Posterior cingulate gyrus (tissue), 11 donors: ENCODE measurements around the gene C1orf56.

Experiments
- DNase-seq, 10 donors: peaks; one replicate each; pipeline versions ENCODE4 v3.0.0 to v3.0.0-alpha.2; 2020 to 2021; ENCODE audit warnings: mixed read lengths in 3 of 10
- intact Hi-C: fragments of 100-400 bp; cut with DNase I; formaldehyde crosslinking; loops from one replicate; pipeline ENCODE4 v1.15.1; 2023

Gene C1orf56

GRCh38 chr1:151047591-151047924 is at the start of gene C1orf56:
C1orf56 (plus strand) TSS chr1:151047751; CDS start chr1:151047848, 97 bp downstream.
- peak; percentile 47 to 95 (median 72) for DNase-seq
- intact Hi-C loops: loop anchor here (5.0 kb wide), 2 partner anchors 40 to 120 kb away; partner anchors contain the start of genes MINDY1, PRUNE1 and SETDB1

DNA sequence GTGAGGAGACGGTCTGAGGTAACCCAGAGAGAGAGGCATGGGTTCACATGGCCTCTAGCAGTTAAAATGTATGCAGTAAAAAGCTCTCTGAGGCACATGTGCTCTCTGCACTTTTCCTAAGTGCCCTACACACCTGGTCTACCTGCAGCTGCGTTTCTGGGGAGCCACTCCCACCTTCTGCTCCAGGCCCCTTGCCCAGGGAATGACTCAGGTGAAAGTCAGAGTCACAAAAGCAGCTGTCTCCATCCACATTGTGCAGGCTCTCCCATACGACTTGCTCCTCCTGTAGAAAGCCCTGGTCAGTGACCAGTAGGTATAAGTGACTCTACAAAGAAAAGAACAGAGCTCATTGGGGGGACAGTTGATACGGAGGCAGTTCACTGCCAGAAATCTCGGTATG is 49.6 kb upstream of the C1orf56 start:
- intact Hi-C loops: loop anchor here (5.0 kb wide), 1 partner anchor 71 kb away; the partner anchor contains the start of gene SETDB1
- no peak for DNase-seq

DNA sequence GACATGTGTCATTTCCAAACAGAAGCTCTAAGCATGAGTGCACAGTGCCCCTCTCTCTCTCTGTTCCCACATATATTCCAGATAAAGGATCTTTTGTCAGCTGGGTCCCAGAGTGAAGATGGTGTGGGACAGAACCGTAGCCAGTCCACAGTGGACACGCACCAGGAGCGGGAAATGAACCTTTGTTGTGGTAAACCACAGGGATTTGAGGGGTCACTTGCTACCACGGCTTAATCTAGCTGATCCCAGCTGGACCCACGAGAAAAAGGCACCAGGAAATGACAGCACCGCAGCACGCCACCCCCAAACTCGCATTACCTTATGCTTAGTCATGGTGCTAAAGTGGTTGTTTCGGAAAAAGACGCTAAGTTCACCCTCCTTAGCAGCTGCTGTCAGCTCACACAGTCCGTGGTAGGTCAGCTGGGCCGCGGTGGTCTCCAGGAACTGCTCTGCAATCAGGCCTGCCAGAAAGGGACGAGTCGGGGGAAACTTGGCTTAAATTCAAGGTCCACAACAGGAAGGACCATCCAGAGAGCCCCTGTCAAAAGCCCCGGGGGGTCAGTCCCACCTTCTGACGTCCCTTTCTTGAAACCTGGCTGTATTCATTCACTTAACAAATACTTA is 48.4 kb upstream of the C1orf56 start:
- peak in 1 of 10 donors; percentile 30 for DNase-seq
- intact Hi-C loops: loop anchor here (5.0 kb wide), 1 partner anchor 72 kb away; the partner anchor contains the start of gene SETDB1

DNA sequence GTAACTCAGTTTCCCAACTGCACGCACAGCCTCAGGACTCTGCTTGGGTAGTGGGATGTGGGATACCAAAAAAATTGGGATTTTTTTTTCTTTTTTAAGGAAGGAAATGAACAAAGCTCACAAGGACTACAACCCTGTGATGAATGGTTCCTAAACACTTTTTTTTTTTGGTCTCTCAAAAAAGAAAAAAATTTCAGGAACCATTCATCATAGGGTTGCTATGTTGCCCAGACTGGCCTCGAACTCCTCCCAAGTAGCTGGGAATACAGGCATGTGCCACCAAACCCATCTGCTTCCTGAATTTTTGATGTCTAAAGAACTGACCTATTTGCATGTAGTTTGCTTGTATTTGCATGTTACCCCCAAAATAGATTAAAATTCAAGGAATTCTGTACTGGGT is 47.6 kb upstream of the C1orf56 start:
- no peak for DNase-seq
- intact Hi-C loops: loop anchor here (5.0 kb wide), 1 partner anchor 73 kb away; the partner anchor contains the start of gene SETDB1

DNA sequence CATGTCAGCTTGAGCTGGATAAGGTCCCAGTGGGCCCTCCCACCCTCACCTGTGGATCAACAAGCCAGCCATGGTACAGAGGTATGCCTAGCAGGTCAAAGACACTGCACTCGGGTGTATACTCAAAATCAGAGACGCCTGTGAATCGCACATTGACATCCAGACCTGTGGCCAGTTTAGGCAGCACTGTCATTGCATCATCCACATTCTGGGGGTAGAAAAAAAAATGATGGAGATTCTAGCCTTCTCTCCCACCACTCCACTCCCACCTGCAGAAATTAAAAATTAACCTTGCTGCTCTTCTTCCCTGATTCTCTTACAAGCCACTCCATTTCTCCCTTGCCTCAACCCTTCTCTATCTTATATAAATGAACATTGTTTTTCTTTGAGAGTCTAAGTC is 47.1 kb upstream of the C1orf56 start:
- intact Hi-C loops: no loop called here
- DNase-seq: no peak

GRCh38 chr1:151001602-151002001 is 45.9 kb upstream of the C1orf56 start:
- intact Hi-C loops: no loop called here

DNA sequence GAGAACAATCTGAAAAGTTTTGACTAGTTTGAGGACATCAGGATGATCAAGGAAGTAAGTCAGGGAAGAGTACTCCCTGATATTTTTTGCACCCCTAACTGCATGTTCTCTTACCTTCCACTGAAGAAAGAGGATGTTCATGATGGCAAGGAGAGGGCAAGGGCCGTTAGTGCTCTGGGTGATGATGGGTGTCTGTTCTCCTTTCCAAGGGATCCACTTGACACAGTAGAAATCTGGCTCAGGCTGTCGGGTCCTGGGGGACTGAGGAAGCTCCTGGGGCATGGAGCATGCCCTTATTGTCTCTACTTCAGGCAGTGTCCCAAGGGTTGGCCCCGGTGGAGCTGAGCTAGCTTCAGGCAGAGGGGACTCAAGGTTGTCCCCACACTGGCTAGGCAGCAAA is 45.5 kb upstream of the C1orf56 start:
- DNase-seq: no peak
- intact Hi-C loops: no loop called here

More at GRCh38 chr1:151001602-151002001, 45.9 kb upstream of the C1orf56 start:
- DNase-seq: no peak

GRCh38 chr1:151002611-151003010 is 44.9 kb upstream of the C1orf56 start:
- DNase-seq: no peak
- intact Hi-C loops: no loop called here

DNA sequence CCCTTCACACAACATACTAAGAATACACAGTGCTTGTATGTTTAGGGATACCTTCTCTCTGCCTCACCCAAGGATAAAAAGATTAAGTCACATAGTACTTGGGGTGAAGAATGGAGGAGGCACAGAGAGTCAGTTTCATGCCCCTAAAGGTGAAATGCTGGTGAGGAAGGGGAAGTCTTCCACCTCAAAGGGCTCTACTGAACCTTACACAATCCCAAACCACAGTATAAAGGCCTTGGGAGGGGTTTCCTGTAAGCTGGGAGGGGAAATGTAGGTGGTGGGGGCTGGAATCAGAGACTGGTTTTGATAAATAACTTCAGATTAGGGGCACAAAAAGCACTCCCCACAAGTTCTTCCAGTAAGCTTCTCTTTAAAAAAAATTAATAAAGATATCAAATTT is 44.4 kb upstream of the C1orf56 start:
- intact Hi-C loops: no loop called here
- DNase-seq: no peak

DNA sequence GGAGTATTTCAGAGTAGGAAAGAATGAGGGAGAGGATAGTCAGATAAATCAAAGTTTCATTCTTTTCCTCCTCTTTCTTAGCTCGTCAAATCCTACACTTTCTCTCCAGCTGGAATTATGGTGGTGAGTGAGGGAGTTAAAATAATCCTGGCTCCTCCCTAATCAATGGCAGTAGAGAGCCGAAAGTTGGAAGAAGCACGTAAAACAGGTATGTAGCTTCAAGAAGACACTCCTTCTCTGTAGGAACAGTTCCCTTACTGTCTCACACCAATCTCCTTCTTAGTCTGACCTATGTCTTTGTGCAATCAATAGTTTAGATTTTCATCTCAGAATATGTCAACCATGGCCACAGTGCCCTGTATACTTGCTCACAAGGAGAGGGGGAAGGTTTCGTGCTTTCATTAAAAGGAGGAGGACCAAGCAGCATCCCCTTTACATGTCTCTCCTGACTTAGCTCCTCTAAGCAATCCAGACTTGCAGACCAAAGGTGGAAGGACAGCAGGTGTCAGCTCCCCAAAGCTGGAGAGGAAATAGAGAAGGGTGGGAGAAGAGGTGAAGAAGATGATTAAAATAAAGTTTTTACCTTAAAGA is 41.7 kb upstream of the C1orf56 start:
- no peak for DNase-seq
- intact Hi-C loops: loop anchor here (5.0 kb wide), 1 partner anchor 41 kb away; the partner anchor contains the start of gene C1orf56

DNA sequence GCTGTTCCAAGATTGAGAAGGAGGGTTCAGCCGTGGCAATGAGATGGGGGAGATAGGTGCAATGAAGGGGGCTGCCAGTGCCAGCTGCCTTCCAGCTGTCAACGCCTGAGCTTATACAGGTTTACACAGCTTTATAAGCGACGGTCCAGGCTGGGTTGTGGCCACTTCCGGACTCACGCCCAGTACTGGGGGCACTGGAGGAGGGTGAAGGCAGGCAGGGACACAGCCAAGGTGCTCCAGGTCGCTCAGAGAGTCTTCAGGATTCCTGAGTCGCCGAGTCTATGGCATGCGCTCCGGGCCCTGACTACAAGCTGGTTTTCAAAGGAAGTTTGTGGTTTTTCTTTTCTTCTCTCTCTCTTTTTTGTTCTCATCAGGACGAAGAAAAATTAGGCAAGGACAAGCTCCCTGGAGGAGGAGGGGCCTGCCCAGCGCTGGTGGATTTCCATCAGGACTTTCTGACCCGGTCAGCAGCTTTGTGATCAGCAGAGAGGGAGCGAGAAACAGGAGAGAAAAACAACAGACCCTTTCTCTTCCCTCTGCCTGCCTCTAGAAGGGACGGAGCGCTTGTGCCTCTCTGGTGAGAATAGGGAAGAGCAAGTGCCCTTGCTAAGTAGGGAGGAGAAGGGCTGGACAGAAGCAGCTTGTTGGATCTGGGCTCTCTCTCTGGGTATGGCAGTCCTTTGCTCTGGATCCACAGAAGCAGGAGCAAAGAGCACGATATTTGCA is 41.1 kb upstream of the C1orf56 start, which contains the start of gene MINDY1:
TSS of gene MINDY1 (minus strand) at position 576 of the 726 bp plus-strand sequence. CDS start 4,285 bp downstream, outside the sequence.
- intact Hi-C loops: loop anchor here (5.0 kb wide), 1 partner anchor 41 kb away; the partner anchor contains the start of gene C1orf56

DNA sequence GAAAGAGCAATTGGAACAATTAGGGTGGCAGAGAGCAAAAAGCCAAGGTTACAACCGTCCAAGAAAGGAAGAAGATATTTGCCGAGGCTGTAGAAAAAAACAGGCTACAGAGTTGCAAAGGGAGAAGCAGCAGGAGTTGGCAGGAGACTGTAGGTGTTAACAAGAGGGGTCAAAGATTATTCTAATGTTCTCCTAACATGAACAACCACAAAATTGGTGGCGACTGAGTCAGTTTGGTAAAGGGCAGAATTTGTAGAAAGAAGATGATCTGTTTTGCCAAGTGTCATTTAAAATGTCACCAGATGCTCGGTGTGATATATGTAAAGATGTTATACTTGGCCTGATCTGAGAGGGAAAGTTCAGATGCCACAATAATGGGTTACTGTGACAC is 39.7 kb upstream of the C1orf56 start:
- no peak for DNase-seq
- intact Hi-C loops: loop anchor here (5.0 kb wide), 1 partner anchor 39 kb away; the partner anchor contains the start of gene C1orf56

More for the DNA sequence above, 41.1 kb upstream of the C1orf56 start, which contains the start of gene MINDY1:
- DNase-seq: peak; percentile 43 to 96 (median 75)

GRCh38 chr1:151008244-151009205 is 39.0 kb upstream of the C1orf56 start, which contains the start of gene PRUNE1:
PRUNE1 (plus strand) TSS chr1:151008449; CDS start chr1:151008633, 184 bp downstream.
- DNase-seq: peak; percentile 94 to 99 (median 96)
- intact Hi-C loops: loop anchor here (5.0 kb wide), 1 partner anchor 39 kb away; the partner anchor contains the start of gene C1orf56

GRCh38 chr1:151009206-151009587 is 38.4 kb upstream of the C1orf56 start:
- DNase-seq: no peak
- intact Hi-C loops: loop anchor here (5.0 kb wide), 1 partner anchor 38 kb away; the partner anchor contains the start of gene C1orf56

DNA sequence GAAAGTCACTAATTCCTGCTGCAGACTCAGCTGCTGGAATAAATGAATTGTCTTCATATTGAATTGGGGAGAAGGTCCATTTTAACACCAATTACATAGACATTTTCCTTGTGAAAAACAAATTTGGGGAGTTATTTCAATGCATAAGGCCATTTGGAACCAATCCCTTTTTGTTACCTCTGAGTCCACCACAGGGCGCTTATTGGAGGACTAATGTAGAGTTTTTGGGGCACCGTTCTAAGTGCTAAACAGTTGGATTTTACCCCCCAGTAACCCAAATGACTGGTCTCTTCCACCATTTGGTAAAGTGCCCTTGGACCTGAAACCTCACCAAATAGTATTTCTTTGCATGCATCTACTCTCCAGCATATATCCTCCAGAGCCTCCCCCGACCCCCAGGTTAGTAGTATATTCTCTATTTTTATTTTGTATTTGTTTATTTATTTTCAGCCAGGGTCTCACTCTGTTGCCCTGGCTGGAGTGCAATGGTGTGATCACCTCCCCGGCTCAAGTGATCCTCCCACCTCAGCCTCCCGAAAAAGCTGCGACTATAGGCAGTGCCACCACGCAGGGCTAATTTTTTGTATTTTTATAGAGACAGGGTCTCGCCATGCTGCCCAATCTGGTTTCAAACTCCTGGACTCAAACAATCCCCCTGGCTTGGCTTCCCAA is 37.7 kb upstream of the C1orf56 start:
- intact Hi-C loops: loop anchor here (5.0 kb wide), 1 partner anchor 37 kb away; the partner anchor contains the start of gene C1orf56
- no peak for DNase-seq

GRCh38 chr1:151010346-151010726 is 37.2 kb upstream of the C1orf56 start:
- DNase-seq: no peak
- intact Hi-C loops: no loop called here

DNA sequence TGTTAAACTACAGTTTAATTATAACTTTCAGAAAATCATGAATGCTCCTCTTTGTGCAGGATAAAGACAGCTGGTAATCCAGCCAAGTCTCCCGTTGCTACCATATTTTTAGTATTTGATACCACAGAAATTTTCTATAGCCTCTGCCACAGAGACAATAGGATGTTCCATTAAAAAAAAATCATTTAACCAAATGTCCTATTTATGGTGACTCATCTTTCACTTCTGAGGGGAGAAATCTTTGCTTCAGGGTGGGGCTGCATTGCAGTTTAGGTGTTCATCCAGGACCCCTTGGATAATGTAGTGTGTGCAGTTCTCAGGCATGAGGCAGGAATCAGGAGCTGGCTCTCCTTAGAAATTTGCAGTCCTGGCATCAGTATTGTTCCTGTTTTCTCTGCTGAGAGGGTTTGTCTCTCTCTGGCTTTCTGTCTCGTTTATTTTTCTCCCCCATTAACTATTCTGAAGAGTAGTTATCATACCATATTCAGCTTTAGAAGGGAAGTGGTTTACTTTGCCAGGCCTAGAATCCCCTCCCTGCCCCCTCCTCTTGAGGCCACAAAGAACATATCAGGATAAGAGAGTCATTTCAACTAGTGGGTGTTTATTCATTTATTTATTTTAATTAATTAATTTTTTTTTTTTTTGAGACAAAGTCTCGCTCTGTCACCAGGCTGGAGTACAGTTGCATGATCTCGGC is 36.2 kb upstream of the C1orf56 start:
- peak in 1 of 10 donors; percentile 15 for DNase-seq
- intact Hi-C loops: no loop called here
